T-cell (primary cell): ENCODE measurements around the gene TMTC1. TPM values are rescaled to one million over a fixed set of nuclear protein-coding genes. Genes with fewer than 3 reads are reported as not detected.

Source experiments
- ATAC-seq, 4 experiments: fragments of 200-7000 bp in 3 of 4; fragments of 150-1000 bp in 1 of 4; cut with Tn5 transposase; replicated peaks in 1 of 4; 1 replicate in 3 of 4; 2 replicates in 1 of 4; pipeline ENCODE4 v1.10.0; 2021; ENCODE audit warnings: moderate library complexity in 3 of 4, mild to moderate bottlenecking in 2 of 4, moderate number of reproducible peaks in 1 of 4
- CTCF ChIA-PET, 2 donors: fragments of 300-600 bp; sonication (Branson Sonifier 250); formaldehyde crosslinking; loops; one replicate each; lab custom pipeline; 2022; ENCODE audit warnings: antibody characterized with exemption in 2 of 2; lab: Charles Lee
- POLR2A ChIA-PET, 2 donors: fragments of 300-600 bp; sonication (Branson Sonifier 250); formaldehyde crosslinking; loops; one replicate each; lab custom pipeline; 2022; ENCODE audit warnings: antibody characterized with exemption in 2 of 2; lab: Charles Lee
- DNase-seq, 35 experiments: peaks; one replicate each; pipeline versions ENCODE4 v3.0.0 to v3.0.0-alpha.2; 2013 to 2023
- H3K27ac ChIP-seq: one replicate; pipeline ENCODE4 v1.5.1; 2013; ENCODE audit warnings: low read length
- H3K27me3 ChIP-seq, 2 experiments: replicated peaks in 1 of 2; 1 replicate in 1 of 2; 2 replicates in 1 of 2; pipeline versions ENCODE4 v1.6.1 to v1.7.0; 2013; ENCODE audit warnings: low read length in 1 of 2, mixed read lengths in 1 of 2; ENCODE audit not compliant: control insufficient read depth in 2 of 2, insufficient read depth in 2 of 2; ENCODE audit errors: extremely low read depth in 1 of 2
- H3K36me3 ChIP-seq, 2 donors: 1 replicate in 1 of 2; 2 replicates in 1 of 2; pipeline versions ENCODE4 v1.6.1 to v1.7.0; 2013; ENCODE audit warnings: low read length in 1 of 2; ENCODE audit not compliant: control insufficient read depth in 2 of 2, insufficient read depth in 1 of 2; ENCODE audit errors: extremely low read depth in 1 of 2
- H3K4me1 ChIP-seq, 2 experiments: 1 replicate in 1 of 2; 2 replicates in 1 of 2; pipeline versions ENCODE4 v1.6.1 to v1.7.0; 2013; ENCODE audit warnings: low read length in 2 of 2, mixed read lengths in 1 of 2; ENCODE audit not compliant: insufficient read depth in 2 of 2, control insufficient read depth in 1 of 2; ENCODE audit errors: extremely low read depth in 1 of 2
- H3K4me3 ChIP-seq, 2 donors: 1 replicate in 1 of 2; 2 replicates in 1 of 2; pipeline versions ENCODE4 v1.5.1 to v1.7.0; 2013; ENCODE audit warnings: mild to moderate bottlenecking in 2 of 2, low read length in 1 of 2, moderate library complexity in 1 of 2; ENCODE audit not compliant: control insufficient read depth in 1 of 2; ENCODE audit errors: extremely low read depth in 1 of 2
- H3K9me3 ChIP-seq: 2 replicates; pipeline ENCODE4 v1.7.0; 2013
- H3K27ac Mint-ChIP-seq, 2 donors: one replicate each; pipeline ENCODE4 v1.8.0; 2020 to 2021; ENCODE audit warnings: mild to moderate bottlenecking in 2 of 2, mixed read lengths in 2 of 2
- H3K27me3 Mint-ChIP-seq, 2 donors: one replicate each; pipeline ENCODE4 v1.8.0; 2021 to 2022; ENCODE audit warnings: mixed read lengths in 2 of 2
- H3K36me3 Mint-ChIP-seq: one replicate; pipeline ENCODE4 v1.8.0; 2021; ENCODE audit warnings: mixed read lengths
- H3K4me1 Mint-ChIP-seq, 3 donors: one replicate each; pipeline ENCODE4 v1.8.0; 2020 to 2022; ENCODE audit warnings: mixed read lengths in 3 of 3, mild to moderate bottlenecking in 1 of 3
- H3K4me3 Mint-ChIP-seq, 3 donors: one replicate each; pipeline ENCODE4 v1.8.0; 2020 to 2022; ENCODE audit warnings: mild to moderate bottlenecking in 3 of 3, mixed read lengths in 3 of 3, moderate library complexity in 3 of 3
- H3K9me3 Mint-ChIP-seq, 3 donors: one replicate each; pipeline ENCODE4 v1.8.0; 2020 to 2022; ENCODE audit warnings: mixed read lengths in 3 of 3
- WGBS: methylation state at CpG from one replicate; pipeline ENCODE4 v1.1.5; 2013; ENCODE audit warnings: missing lambda C conversion rate; ENCODE audit not compliant: insufficient coverage; 5-methylcytosine and 5-hydroxymethylcytosine counted together
- total RNA-seq, 35 experiments: library from RNA in 6 of 35; stranded (reverse) in 6 of 35; fragments of 120-200 nt in 1 of 35; gene quantifications; one replicate each; pipeline versions ENCODE4 v1.2.1 to v1.2.4 and lab custom pipeline; 2013 to 2026

The TMTC1 gene
- total RNA-seq, 5 donors from 2014 or later (not counting 1 experiment from before 2014, with no cell fraction given), result 0.10 to 0.44 (median 0.29) TPM; not detected in 1

GRCh38 chr12:29451888-29452287, 331.9 kb downstream of the TMTC1 start:
- WGBS, result no CpG with 5 or more reads among the region's 2 CpGs
- Histone ChIP-seq H3K9me3 (no peaks in the 10 kb centered on the region), H3K4me3 (no peak overlapping the region), H3K27me3 (no peaks in the 10 kb centered on the region), H3K27ac (no peak overlapping the region), H3K36me3 (no peaks in the 10 kb centered on the region), H3K4me1 (no peaks in the 10 kb centered on the region)
- DNase-seq (no peak), ATAC-seq (no peak)
- Mint-ChIP-seq H3K27ac (no peak overlapping the region), H3K9me3 (no peaks in the 10 kb centered on the region), H3K4me1 (no peaks in the 10 kb centered on the region), H3K36me3 (no peaks in the 10 kb centered on the region), H3K27me3 (peaks cover 21 to 38% of the 10 kb centered on the region in 2 donors), H3K4me3 (no peak overlapping the region)
- CTCF ChIA-PET, result no interaction called here
- POLR2A ChIA-PET, result interaction anchor here in 1 of 2 donors (0.6 kb wide), 1 partner anchor 23 kb away, joined by 3 read pairs; no protein-coding TSS in a partner anchor
